Measurements from ENCODE around the gene IAPP.
"Not testable (repeated sequence)": the region's sequence is repeated elsewhere in the genome, so short reads cannot be mapped to it uniquely, and the experiment has no call there.

The IAPP gene

DNA sequence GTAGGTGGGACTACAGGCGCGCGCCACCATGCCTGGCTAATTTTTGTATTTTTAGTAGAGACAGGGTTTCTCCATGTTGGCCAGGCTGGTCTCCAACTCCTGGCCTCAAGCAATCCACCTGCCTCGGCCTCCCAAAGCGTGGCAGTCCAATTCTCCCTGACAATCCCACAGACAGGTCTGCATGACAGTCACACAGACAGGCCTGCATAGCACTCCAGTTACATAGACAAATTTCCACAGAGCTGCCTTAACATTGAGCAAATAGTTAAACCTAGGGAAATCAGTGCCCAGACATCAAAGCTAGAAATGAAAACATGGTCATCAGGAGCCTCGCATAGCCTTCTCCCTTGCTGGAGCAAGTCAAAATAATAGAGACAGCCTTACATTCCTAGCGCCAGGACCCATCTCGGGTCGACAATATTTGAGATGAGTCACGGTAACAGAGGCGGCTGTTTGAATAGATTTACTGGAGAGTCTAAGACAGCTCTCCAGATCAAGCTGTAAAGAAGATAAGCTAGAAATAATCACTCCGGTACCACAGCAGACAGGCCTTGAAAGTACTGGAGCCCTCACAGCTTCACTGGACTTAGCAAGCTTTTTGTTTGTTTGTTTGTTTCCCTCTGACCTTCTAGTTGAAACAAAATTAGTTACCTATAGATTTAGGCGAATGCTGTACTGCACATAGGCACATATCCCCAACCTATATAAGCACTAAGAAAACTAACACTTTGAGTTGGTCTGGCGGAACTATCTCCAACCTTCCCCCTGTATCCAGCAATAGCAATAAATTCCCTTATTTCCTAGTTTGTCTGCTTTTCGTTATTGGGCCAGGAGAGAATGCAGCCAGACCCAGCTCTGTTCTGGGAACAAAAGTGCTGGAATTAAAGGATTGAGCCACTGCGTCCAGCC, 40.9 kb downstream of the IAPP start:
- no peaks in the 10 kb centered on the region for H3F3A ChIP-seq (ENCODE audit: insufficient read depth, low read length)
- no peak overlapping the region for H3K4me2 ChIP-seq (ENCODE audit: low read depth, low read length)
- H3K36me3 ChIP-seq (replicated peaks; ENCODE audit: insufficient read depth, low read length) = no peaks in the 10 kb centered on the region
- no peaks in the 10 kb centered on the region for H4K20me1 ChIP-seq (ENCODE audit: insufficient read depth, low read length)
- H2AFZ ChIP-seq (ENCODE audit: low read length) = no peak overlapping the region
- no peaks in the 10 kb centered on the region for H3K27me3 ChIP-seq (replicated peaks; ENCODE audit: insufficient read depth, low read length)
- no peaks in the 10 kb centered on the region for H3K9me2 ChIP-seq (replicated peaks; ENCODE audit: insufficient read depth, low read length)
- no peak overlapping the region for H3K4me3 ChIP-seq (ENCODE audit: low read length)
- no peak overlapping the region for H3K9ac ChIP-seq (ENCODE audit: low read length)
- no peak for TF ChIP-seq EZH2phosphoT487 (IDR thresholded peaks at IDR 0.05; ENCODE audit: low read length)
- TF ChIP-seq, protein P1, sequence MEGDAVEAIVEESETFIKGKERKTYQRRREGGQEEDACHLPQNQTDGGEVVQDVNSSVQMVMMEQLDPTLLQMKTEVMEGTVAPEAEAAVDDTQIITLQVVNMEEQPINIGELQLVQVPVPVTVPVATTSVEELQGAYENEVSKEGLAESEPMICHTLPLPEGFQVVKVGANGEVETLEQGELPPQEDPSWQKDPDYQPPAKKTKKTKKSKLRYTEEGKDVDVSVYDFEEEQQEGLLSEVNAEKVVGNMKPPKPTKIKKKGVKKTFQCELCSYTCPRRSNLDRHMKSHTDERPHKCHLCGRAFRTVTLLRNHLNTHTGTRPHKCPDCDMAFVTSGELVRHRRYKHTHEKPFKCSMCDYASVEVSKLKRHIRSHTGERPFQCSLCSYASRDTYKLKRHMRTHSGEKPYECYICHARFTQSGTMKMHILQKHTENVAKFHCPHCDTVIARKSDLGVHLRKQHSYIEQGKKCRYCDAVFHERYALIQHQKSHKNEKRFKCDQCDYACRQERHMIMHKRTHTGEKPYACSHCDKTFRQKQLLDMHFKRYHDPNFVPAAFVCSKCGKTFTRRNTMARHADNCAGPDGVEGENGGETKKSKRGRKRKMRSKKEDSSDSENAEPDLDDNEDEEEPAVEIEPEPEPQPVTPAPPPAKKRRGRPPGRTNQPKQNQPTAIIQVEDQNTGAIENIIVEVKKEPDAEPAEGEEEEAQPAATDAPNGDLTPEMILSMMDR (IDR thresholded peaks at IDR 0.05; ENCODE audit: low read length) = no peak
- H3K4me1 ChIP-seq (ENCODE audit: low read length) = no peaks in the 10 kb centered on the region
- no peak overlapping the region for H3K27ac ChIP-seq (ENCODE audit: low read length)
- no peak for DNase-seq
- H3K9me3 ChIP-seq (replicated peaks; ENCODE audit: insufficient read depth, low read length) = no peaks in the 10 kb centered on the region
- no peaks in the 10 kb centered on the region for H3K79me2 ChIP-seq (ENCODE audit: low read length)

DNA sequence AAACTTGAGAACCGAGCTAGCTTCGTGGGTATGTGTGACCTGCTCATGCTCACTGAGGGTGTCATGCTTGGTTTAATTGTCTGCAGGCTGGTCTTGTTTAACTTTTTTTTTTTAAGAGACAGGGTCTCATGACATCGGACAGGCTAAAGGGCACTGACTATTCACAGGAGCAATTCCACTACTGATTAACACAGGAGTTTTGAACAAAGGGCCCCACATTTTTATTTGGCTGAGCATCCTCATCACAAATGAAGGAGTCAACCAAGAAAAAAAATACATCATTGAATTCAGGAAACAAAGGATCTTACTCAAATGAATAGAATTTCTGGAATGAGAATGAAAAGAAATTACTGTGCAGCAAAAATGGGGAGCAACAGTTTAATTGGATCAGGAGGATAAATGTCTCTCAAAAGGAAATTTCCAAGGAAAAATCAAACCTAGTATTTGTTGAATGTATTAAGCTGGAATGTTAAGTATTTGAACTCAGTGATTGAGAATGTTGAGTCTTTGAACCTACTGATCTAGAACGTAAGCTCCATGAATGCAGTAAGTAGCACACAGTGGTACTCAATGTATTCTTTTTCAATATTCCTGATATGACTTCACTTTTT, 43.9 kb downstream of the IAPP start:
- no peak overlapping the region for H3K27ac ChIP-seq (ENCODE audit: low read length)
- no peak overlapping the region for H3K9ac ChIP-seq (ENCODE audit: low read length)
- H3K9me2 ChIP-seq (replicated peaks; ENCODE audit: insufficient read depth, low read length) = no peaks in the 10 kb centered on the region
- H3K9me3 ChIP-seq (replicated peaks; ENCODE audit: insufficient read depth, low read length) = no peaks in the 10 kb centered on the region
- H3K4me3 ChIP-seq (ENCODE audit: low read length) = no peak overlapping the region
- no peaks in the 10 kb centered on the region for H3K4me1 ChIP-seq (ENCODE audit: low read length)
- no peaks in the 10 kb centered on the region for H3K79me2 ChIP-seq (ENCODE audit: low read length)
- H3K36me3 ChIP-seq (replicated peaks; ENCODE audit: insufficient read depth, low read length) = no peaks in the 10 kb centered on the region
- no peak overlapping the region for H2AFZ ChIP-seq (ENCODE audit: low read length)
- no peak for DNase-seq
- no peak overlapping the region for H3K4me2 ChIP-seq (ENCODE audit: low read depth, low read length)
- TF ChIP-seq, protein P1 (IDR thresholded peaks at IDR 0.05; ENCODE audit: low read length) = no peak
- TF ChIP-seq EZH2phosphoT487 (IDR thresholded peaks at IDR 0.05; ENCODE audit: low read length) (no peak), EZH2 (optimal IDR thresholded peaks at IDR 0.05; ENCODE audit: low read depth, low read length) (no peak)
- no peaks in the 10 kb centered on the region for H4K20me1 ChIP-seq (ENCODE audit: insufficient read depth, low read length)
- H3F3A ChIP-seq (ENCODE audit: insufficient read depth, low read length) = no peaks in the 10 kb centered on the region
- H3K27me3 ChIP-seq (replicated peaks; ENCODE audit: insufficient read depth, low read length) = no peaks in the 10 kb centered on the region

DNA sequence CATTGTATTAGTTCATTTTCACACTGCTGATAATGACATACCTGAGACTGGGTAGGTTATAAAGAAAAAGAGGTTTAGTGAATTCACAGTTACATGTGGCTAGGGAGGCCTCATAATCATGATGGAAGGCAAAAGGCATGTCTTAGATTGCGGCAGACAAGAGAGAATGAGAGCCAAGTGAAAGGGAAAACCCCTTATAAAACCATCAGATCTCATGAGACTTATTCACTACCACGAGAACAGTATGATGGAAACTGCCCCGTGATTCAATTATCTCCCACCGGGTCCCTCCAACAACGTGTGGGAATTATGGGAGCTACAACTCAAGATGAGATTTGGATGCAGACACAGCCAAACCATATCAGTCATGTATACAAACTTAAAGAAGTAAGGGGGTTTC, 45.7 kb downstream of the IAPP start:
- not testable (repeated sequence) for H4K20me1 ChIP-seq (ENCODE audit: insufficient read depth, low read length); H3K27ac ChIP-seq (ENCODE audit: low read length); H3K4me3 ChIP-seq (ENCODE audit: low read length); H3K79me2 ChIP-seq (ENCODE audit: low read length); H3K9ac ChIP-seq (ENCODE audit: low read length); H3F3A ChIP-seq (ENCODE audit: insufficient read depth, low read length); H3K9me2 ChIP-seq (replicated peaks; ENCODE audit: insufficient read depth, low read length); H3K9me3 ChIP-seq (replicated peaks; ENCODE audit: insufficient read depth, low read length); H3K36me3 ChIP-seq (replicated peaks; ENCODE audit: insufficient read depth, low read length); H3K4me1 ChIP-seq (ENCODE audit: low read length); H2AFZ ChIP-seq (ENCODE audit: low read length); H3K27me3 ChIP-seq (replicated peaks; ENCODE audit: insufficient read depth, low read length); DNase-seq; H3K4me2 ChIP-seq (ENCODE audit: low read depth, low read length)

DNA sequence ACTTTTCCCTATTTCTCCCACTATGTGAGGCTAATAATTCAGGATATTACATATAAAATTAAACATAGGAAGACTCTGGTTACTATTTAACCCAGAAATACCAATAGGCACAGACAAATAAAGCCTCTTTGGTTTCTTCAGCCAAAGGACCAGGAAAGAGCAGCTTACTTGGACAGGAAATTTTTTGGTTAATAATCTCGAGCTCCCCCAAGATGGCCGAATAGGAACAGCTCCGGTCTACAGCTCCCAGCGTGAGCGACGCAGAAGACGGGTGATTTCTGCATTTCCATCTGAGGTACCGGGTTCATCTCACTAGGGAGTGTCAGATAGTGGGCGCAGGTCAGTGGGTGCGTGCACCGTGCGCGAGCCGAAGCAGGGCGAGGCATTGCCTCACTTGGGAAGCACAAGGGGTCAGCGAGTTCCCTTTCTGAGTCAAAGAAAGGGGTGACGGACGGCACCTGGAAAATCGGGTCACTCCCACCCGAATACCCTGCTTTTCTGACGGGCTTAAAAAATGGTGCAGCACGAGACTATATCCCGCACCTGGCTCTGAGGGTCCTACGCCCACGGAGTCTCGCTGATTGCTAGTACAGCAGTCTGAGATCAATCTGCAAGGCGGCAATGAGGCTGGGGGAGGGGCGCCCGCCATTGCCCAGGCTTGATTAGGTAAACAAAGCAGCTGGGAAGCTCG, 46.5 kb downstream of the IAPP start:
- not testable (repeated sequence) for H3K9me2 ChIP-seq (replicated peaks; ENCODE audit: insufficient read depth, low read length); H3K4me1 ChIP-seq (ENCODE audit: low read length); H3F3A ChIP-seq (ENCODE audit: insufficient read depth, low read length); H2AFZ ChIP-seq (ENCODE audit: low read length); H4K20me1 ChIP-seq (ENCODE audit: insufficient read depth, low read length); H3K4me3 ChIP-seq (ENCODE audit: low read length); H3K9me3 ChIP-seq (replicated peaks; ENCODE audit: insufficient read depth, low read length); H3K79me2 ChIP-seq (ENCODE audit: low read length); H3K27me3 ChIP-seq (replicated peaks; ENCODE audit: insufficient read depth, low read length); DNase-seq; H3K9ac ChIP-seq (ENCODE audit: low read length); H3K4me2 ChIP-seq (ENCODE audit: low read depth, low read length); H3K36me3 ChIP-seq (replicated peaks; ENCODE audit: insufficient read depth, low read length); H3K27ac ChIP-seq (ENCODE audit: low read length)
